GM23338 (cell line): ENCODE data around the gene CCDC63. TPM values are rescaled to one million over a fixed set of nuclear protein-coding genes. Genes with fewer than 3 reads are reported as not detected.

Experiments
- ATAC-seq: fragments of 200-7000 bp; cut with Tn5 transposase; 3 replicates; pipeline ENCODE4 v1.9.1; 2020
- DNase-seq: peaks from one replicate; pipeline ENCODE4 v3.0.0-alpha.2; 2015; ENCODE audit warnings: low spot score
- H2AFZ ChIP-seq: fragments of 200-600 bp; sonication (generic); 2 replicates; pipeline ENCODE4 v1.8.0; 2016; ENCODE audit warnings: antibody characterized with exemption, mild to moderate bottlenecking, moderate library complexity
- H3F3A ChIP-seq: fragments of 200-600 bp; sonication (generic); replicated peaks from 2 replicates; pipeline ENCODE4 v1.8.0; 2017; ENCODE audit warnings: antibody characterized with exemption, mixed run types, low read depth
- H3K27ac ChIP-seq: fragments of 200-600 bp; sonication (generic); 2 replicates; pipeline ENCODE4 v1.6.1; 2016; ENCODE audit warnings: low read depth
- H3K27me3 ChIP-seq: fragments of 200-600 bp; sonication (generic); 2 replicates; pipeline ENCODE4 v1.8.0; 2016; ENCODE audit warnings: mild to moderate bottlenecking, mixed run types, moderate library complexity; ENCODE audit not compliant: insufficient read depth
- H3K36me3 ChIP-seq: fragments of 200-600 bp; sonication (generic); 2 replicates; pipeline ENCODE4 v1.8.0; 2016; ENCODE audit warnings: mild to moderate bottlenecking; ENCODE audit not compliant: insufficient read depth
- H3K4me1 ChIP-seq: fragments of 200-600 bp; sonication (generic); 2 replicates; pipeline ENCODE4 v1.8.0; 2016; ENCODE audit warnings: mild to moderate bottlenecking, moderate library complexity; ENCODE audit not compliant: insufficient read depth
- H3K4me2 ChIP-seq: fragments of 200-600 bp; sonication (generic); 2 replicates; pipeline ENCODE4 v1.7.1; 2017; ENCODE audit warnings: mixed run types
- H3K4me3 ChIP-seq: fragments of 200-600 bp; sonication (generic); 2 replicates; pipeline ENCODE4 v1.6.1; 2016; ENCODE audit warnings: mixed run types
- H3K79me2 ChIP-seq: fragments of 200-600 bp; sonication (generic); replicated peaks from 2 replicates; pipeline ENCODE4 v1.8.0; 2017; ENCODE audit warnings: mild to moderate bottlenecking; ENCODE audit not compliant: insufficient read depth
- H3K9me2 ChIP-seq: fragments of 200-600 bp; sonication (generic); 2 replicates; pipeline ENCODE4 v1.8.0; 2017; ENCODE audit not compliant: insufficient read depth
- H4K20me1 ChIP-seq: fragments of 200-600 bp; sonication (generic); replicated peaks from 2 replicates; pipeline ENCODE4 v1.8.0; 2017; ENCODE audit warnings: mild to moderate bottlenecking; ENCODE audit not compliant: insufficient read depth
- H3K27ac Mint-ChIP-seq: 2 replicates; pipeline ENCODE4 v1.8.0; 2020; ENCODE audit warnings: inconsistent platforms, mild to moderate bottlenecking, moderate library complexity, mixed read lengths
- H3K27me3 Mint-ChIP-seq: 3 replicates; pipeline ENCODE4 v1.8.0; 2022; ENCODE audit warnings: low read depth, mild to moderate bottlenecking, moderate library complexity, mixed read lengths, inconsistent platforms; ENCODE audit not compliant: insufficient read depth, poor library complexity
- H3K36me3 Mint-ChIP-seq: 3 replicates; pipeline ENCODE4 v1.8.0; 2021; ENCODE audit warnings: low read depth, mild to moderate bottlenecking, inconsistent platforms, moderate library complexity, mixed read lengths
- H3K4me1 Mint-ChIP-seq: 3 replicates; pipeline ENCODE4 v1.8.0; 2020; ENCODE audit warnings: mild to moderate bottlenecking, inconsistent platforms, mixed read lengths
- H3K4me3 Mint-ChIP-seq: 3 replicates; pipeline ENCODE4 v1.8.0; 2021; ENCODE audit warnings: moderate library complexity, mild to moderate bottlenecking, inconsistent platforms, mixed read lengths
- H3K9me3 Mint-ChIP-seq: 3 replicates; pipeline ENCODE4 v1.8.0; 2020; ENCODE audit warnings: moderate library complexity, mild to moderate bottlenecking, inconsistent platforms, mixed read lengths
- CREB1 ChIP-seq: fragments of 250-450 bp; sonication (Bioruptor Pico); IDR thresholded peaks from 2 replicates; pipeline ENCODE4 v1.5.0; 2020; ENCODE audit warnings: low read depth, mild to moderate bottlenecking, moderate library complexity
- CTCF ChIP-seq, 2 experiments: fragments of 200-600 bp in 1 of 2; sonication (generic) in 1 of 2; conservative IDR thresholded peaks; 2 replicates each; pipeline versions ENCODE4 v1.5.1 to v1.6.1; 2016 to 2017; ENCODE audit warnings: antibody characterized with exemption in 2 of 2, low read depth in 2 of 2, mild to moderate bottlenecking in 2 of 2, moderate library complexity in 1 of 2
- ETS1 ChIP-seq: IDR thresholded peaks from 2 replicates; pipeline ENCODE4 v1.6.1; 2016; ENCODE audit warnings: antibody characterized with exemption
- EZH2 ChIP-seq: fragments of 200-600 bp; sonication (generic); IDR thresholded peaks from one replicate; pipeline ENCODE4 v1.8.0; 2017; ENCODE audit warnings: antibody characterized with exemption, mild to moderate bottlenecking, low read depth; ENCODE audit not compliant: unreplicated experiment
- EZH2phosphoT487 ChIP-seq: fragments of 200-600 bp; sonication (generic); IDR thresholded peaks from one replicate; pipeline ENCODE4 v1.8.1; 2018; ENCODE audit warnings: antibody characterized with exemption; ENCODE audit not compliant: unreplicated experiment
- JUNB ChIP-seq: IDR thresholded peaks from one replicate; pipeline ENCODE4 v1.6.1; 2016; ENCODE audit warnings: antibody characterized with exemption; ENCODE audit not compliant: unreplicated experiment
- NANOG ChIP-seq: IDR thresholded peaks from 2 replicates; pipeline ENCODE4 v1.6.1; 2016; ENCODE audit warnings: antibody characterized with exemption, borderline replicate concordance
- POLR2AphosphoS5 ChIP-seq: IDR thresholded peaks from 2 replicates; pipeline ENCODE4 v1.6.1; 2016; ENCODE audit warnings: antibody characterized with exemption, low read depth
- REST ChIP-seq: IDR thresholded peaks from one replicate; pipeline ENCODE4 v1.6.1; 2018; ENCODE audit warnings: antibody characterized with exemption; ENCODE audit not compliant: unreplicated experiment
- STAT1 ChIP-seq: IDR thresholded peaks from one replicate; pipeline ENCODE4 v1.6.1; 2016; ENCODE audit warnings: antibody characterized with exemption; ENCODE audit not compliant: unreplicated experiment
- ZNF114 ChIP-seq: fragments of 250-450 bp; sonication (Bioruptor Pico); IDR thresholded peaks from 2 replicates; pipeline ENCODE4 v1.5.0; 2020; ENCODE audit warnings: mild to moderate bottlenecking, moderate library complexity
- ZNF331 ChIP-seq: fragments of 250-450 bp; sonication (Bioruptor Pico); IDR thresholded peaks from 2 replicates; pipeline ENCODE4 v1.5.0; 2020; ENCODE audit warnings: low read depth, mild to moderate bottlenecking, moderate library complexity
- polyA plus RNA-seq: library from polyadenylated mRNA; unstranded; fragments of >200 nt; fragmentation: Nextera tagmentation; extraction: Ambion mirVana; gene quantifications from 2 replicates; pipeline ENCODE4 v1.2.1, GENCODE V29; 2016
- total RNA-seq: library from RNA; depleted of rRNA; stranded (reverse); fragments of >200 nt; shearing (Covaris generic); gene quantifications from 2 replicates; pipeline ENCODE4 v1.2.3, GENCODE V29; 2014

The CCDC63 gene
- total and polyA plus RNA-seq, 2 experiments from 2014 or later, result 1.8 TPM; not detected in 1

- TF ChIP-seq CTCF (conservative IDR thresholded peaks at IDR 0.05; ENCODE audit: low read depth in 2 of 2) (no peak), JUNB (no peak), ETS1 (no peak)
These were observed 16.4 kb downstream of the CCDC63 start (continued) for GRCh38 chr12:110863161-110863560.

GRCh38 chr12:110865521-110865920, 18.7 kb downstream of the CCDC63 start:
- H3K9me3 Mint-ChIP-seq, result peaks cover 22% of the 10 kb centered on the region

GRCh38 chr12:110869026-110869425, 22.2 kb downstream of the CCDC63 start:
- H3K4me3 Mint-ChIP-seq, result no peak overlapping the region
- Histone ChIP-seq H3K79me2 (no peaks in the 10 kb centered on the region), H3K4me1 (no peaks in the 10 kb centered on the region), H3K4me3 (no peak overlapping the region), H3F3A (no peaks in the 10 kb centered on the region), H3K27ac (no peak overlapping the region), H3K9me2 (no peaks in the 10 kb centered on the region), H3K4me2 (no peak overlapping the region), H3K27me3 (no peaks in the 10 kb centered on the region), H2AFZ (no peak overlapping the region), H4K20me1 (no peaks in the 10 kb centered on the region), H3K36me3 (no peaks in the 10 kb centered on the region)
- H3K27me3 Mint-ChIP-seq, result peaks cover 9% of the 10 kb centered on the region
- DNase-seq (no peak), ATAC-seq (no peak)
- peaks cover 15% of the 10 kb centered on the region for H3K36me3 Mint-ChIP-seq
- H3K4me1 Mint-ChIP-seq, result no peaks in the 10 kb centered on the region
- no peak overlapping the region for H3K27ac Mint-ChIP-seq
- peaks cover 27% of the 10 kb centered on the region for H3K9me3 Mint-ChIP-seq
- TF ChIP-seq ZNF114 (no peak), POLR2AphosphoS5 (no peak), EZH2phosphoT487 (no peak), ZNF331 (CRISPR knock-in tag) (no peak), STAT1 (no peak), REST (no peak), CTCF (conservative IDR thresholded peaks at IDR 0.05; ENCODE audit: low read depth in 2 of 2) (no peak), EZH2 (no peak), ETS1 (no peak), CREB1 (CRISPR knock-in tag) (no peak), JUNB (no peak), NANOG (no peak)

More at GRCh38 chr12:110865521-110865920, 18.7 kb downstream of the CCDC63 start:
- DNase-seq (no peak), ATAC-seq (no peak)
- no peak overlapping the region for H2AFZ ChIP-seq
- Mint-ChIP-seq H3K4me1 (peaks cover 11% of the 10 kb centered on the region), H3K27ac (no peak overlapping the region), H3K36me3 (peaks cover 12% of the 10 kb centered on the region), H3K27me3 (peaks cover 15% of the 10 kb centered on the region), H3K4me3 (no peak overlapping the region)
- no peaks in the 10 kb centered on the region for H3K79me2 ChIP-seq
- no peak overlapping the region for H3K27ac ChIP-seq
- no peaks in the 10 kb centered on the region for H3F3A ChIP-seq
- H3K27me3 ChIP-seq, result no peaks in the 10 kb centered on the region
- H3K9me2 ChIP-seq, result no peaks in the 10 kb centered on the region
- peaks cover 6% of the 10 kb centered on the region; the same call in 1 of the 2 replicates for H3K4me1 ChIP-seq
- no peak overlapping the region for H3K4me3 ChIP-seq
- H4K20me1 ChIP-seq, result no peaks in the 10 kb centered on the region
- no peak overlapping the region for H3K4me2 ChIP-seq
- no peak for TF ChIP-seq POLR2AphosphoS5
- TF ChIP-seq EZH2, result no peak
- no peak for TF ChIP-seq EZH2phosphoT487
- no peak for TF ChIP-seq STAT1
- TF ChIP-seq CREB1 (CRISPR knock-in tag), result no peak
- no peaks in the 10 kb centered on the region; the same call in 1 of the 2 replicates for H3K36me3 ChIP-seq
